ENCODE data around the gene LSS. TPM values are rescaled to one million over a fixed set of nuclear protein-coding genes. Genes with fewer than 3 reads are reported as not detected.

Gene LSS
- total RNA-seq, 1 experiment from 2014 or later, result 121 TPM

DNA sequence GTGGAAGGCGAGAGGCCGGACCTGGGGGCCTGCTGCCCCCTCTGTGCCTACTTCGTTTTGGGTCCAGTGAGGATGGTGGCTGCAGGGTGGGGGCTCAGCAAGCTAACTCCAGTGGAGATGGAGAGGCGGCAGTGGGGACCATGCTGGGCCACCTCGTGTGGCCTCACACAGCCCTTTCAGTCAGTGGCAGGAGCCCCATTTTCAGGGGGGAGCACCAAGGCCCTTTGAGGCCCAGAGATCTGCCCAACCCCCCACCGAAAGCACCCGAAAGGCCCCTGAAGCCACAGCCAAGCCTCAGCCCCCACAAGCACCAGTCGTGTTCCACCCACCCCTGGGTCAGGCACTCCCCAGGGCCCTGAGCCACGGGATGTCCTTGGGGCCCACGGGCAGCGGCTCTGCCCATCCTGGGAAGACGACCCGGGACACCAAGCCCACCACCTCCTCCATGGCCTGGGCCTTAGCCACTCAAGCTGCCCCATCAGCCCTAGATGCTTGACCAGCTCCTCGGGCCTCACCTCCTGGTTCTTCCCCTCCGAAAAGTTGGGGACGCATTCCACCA, 73.5 kb downstream of the LSS start:
- H3K4me1 Mint-ChIP-seq (ENCODE audit: low read depth, unreplicated experiment), result peaks cover 7% of the 10 kb centered on the region
- H3K36me3 Mint-ChIP-seq (ENCODE audit: insufficient read depth, unreplicated experiment), result peaks cover 16% of the 10 kb centered on the region
- no peaks in the 10 kb centered on the region for H3K9me3 ChIP-seq
- no peak overlapping the region for H3K4me3 Mint-ChIP-seq (ENCODE audit: unreplicated experiment)
- no peak for DNase-seq
- H3K9me3 Mint-ChIP-seq (ENCODE audit: unreplicated experiment), result no peaks in the 10 kb centered on the region
- no peak overlapping the region for H3K27ac Mint-ChIP-seq (ENCODE audit: unreplicated experiment)
- POLR2A ChIA-PET, result no interaction called here
- no peaks in the 10 kb centered on the region for H3K36me3 ChIP-seq (ENCODE audit: control insufficient read depth, insufficient read depth, low read length)
- TF ChIP-seq CTCF (IDR thresholded peaks at IDR 0.05; ENCODE audit: insufficient read depth in 1 of 2, low read depth in 1 of 2, low read length in 1 of 2, severe bottlenecking in 1 of 2, unreplicated experiment in 1 of 2), result no peak
- H3K4me3 ChIP-seq (ENCODE audit: low read depth, low read length), result peak overlapping the region; percentile 20; the same call in 1 of the 2 replicates
- intact Hi-C loops (cut with micrococcal nuclease; ENCODE audit: unreplicated experiment), result no loop called here
- H3K4me1 ChIP-seq, result no peaks in the 10 kb centered on the region
- no TSS peak for BruUV-seq (replicated peaks)
- CTCF ChIA-PET, result no interaction called here
- no peaks in the 10 kb centered on the region for H3K27me3 Mint-ChIP-seq (ENCODE audit: insufficient read depth, unreplicated experiment)
- H3K27me3 ChIP-seq (replicated peaks; ENCODE audit: control insufficient read depth, insufficient read depth, low read length), result no peaks in the 10 kb centered on the region

DNA sequence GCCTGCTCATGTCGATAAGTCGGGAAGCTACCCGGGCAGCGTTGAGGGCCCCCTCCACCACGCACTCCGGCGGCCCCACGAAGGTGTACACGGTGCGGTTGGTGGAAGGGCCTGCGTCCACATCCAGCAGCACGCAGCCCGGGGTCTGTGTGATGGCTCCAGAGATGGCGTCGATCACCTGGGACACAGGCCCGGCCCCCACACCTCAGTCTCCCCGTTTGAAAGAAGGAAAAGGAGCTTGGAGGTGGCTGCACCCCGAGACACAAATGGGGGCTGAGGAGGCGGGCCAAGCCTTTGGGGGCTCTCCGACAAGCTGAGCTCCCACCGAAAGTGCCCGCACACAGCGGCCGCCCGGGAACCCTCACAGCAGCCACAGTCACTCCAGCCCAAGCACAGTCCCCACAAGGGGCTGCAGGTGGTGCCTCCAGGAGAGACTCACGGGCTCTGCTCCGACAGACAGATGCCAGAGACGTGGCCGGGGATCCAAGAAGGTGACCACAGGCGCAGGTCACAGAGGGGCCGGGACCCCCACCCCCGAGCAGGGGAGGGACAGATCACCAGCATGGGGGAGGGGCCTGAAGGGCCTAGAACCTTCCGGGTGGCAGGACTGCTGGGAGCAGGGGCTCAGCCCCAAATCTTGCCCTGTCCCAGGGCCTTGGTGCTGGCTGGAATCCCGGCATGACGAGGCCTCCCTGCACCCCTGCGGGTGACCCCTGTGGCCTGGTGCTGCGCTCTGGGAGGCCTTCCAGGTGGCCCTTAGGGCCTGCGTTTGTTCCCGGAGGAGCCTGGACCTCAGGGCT, 74.2 kb downstream of the LSS start:
- CTCF ChIA-PET, result interaction anchor here (2.4 kb wide), 1 partner anchor 11 kb away, joined by 6 read pairs; no protein-coding TSS in a partner anchor
- no peak overlapping the region for H3K27ac Mint-ChIP-seq (ENCODE audit: unreplicated experiment)
- H3K4me3 ChIP-seq (ENCODE audit: low read depth, low read length), result no peak overlapping the region
- H3K4me1 Mint-ChIP-seq (ENCODE audit: low read depth, unreplicated experiment), result peaks cover 7% of the 10 kb centered on the region
- no peak for TF ChIP-seq CTCF (IDR thresholded peaks at IDR 0.05; ENCODE audit: insufficient read depth in 1 of 2, low read depth in 1 of 2, low read length in 1 of 2, severe bottlenecking in 1 of 2, unreplicated experiment in 1 of 2)
- no TSS peak for BruUV-seq (replicated peaks)
- DNase-seq, result no peak
- no peak overlapping the region for H3K4me3 Mint-ChIP-seq (ENCODE audit: unreplicated experiment)
- intact Hi-C loops (cut with micrococcal nuclease; ENCODE audit: unreplicated experiment), result no loop called here
- no peaks in the 10 kb centered on the region for H3K9me3 ChIP-seq
- H3K27me3 ChIP-seq (replicated peaks; ENCODE audit: control insufficient read depth, insufficient read depth, low read length), result no peaks in the 10 kb centered on the region
- H3K27me3 Mint-ChIP-seq (ENCODE audit: insufficient read depth, unreplicated experiment), result no peaks in the 10 kb centered on the region
- no peaks in the 10 kb centered on the region for H3K9me3 Mint-ChIP-seq (ENCODE audit: unreplicated experiment)
- H3K4me1 ChIP-seq, result no peaks in the 10 kb centered on the region
- H3K36me3 Mint-ChIP-seq (ENCODE audit: insufficient read depth, unreplicated experiment), result peaks cover 12% of the 10 kb centered on the region
- H3K36me3 ChIP-seq (ENCODE audit: control insufficient read depth, insufficient read depth, low read length), result no peaks in the 10 kb centered on the region
- POLR2A ChIA-PET, result no interaction called here

DNA sequence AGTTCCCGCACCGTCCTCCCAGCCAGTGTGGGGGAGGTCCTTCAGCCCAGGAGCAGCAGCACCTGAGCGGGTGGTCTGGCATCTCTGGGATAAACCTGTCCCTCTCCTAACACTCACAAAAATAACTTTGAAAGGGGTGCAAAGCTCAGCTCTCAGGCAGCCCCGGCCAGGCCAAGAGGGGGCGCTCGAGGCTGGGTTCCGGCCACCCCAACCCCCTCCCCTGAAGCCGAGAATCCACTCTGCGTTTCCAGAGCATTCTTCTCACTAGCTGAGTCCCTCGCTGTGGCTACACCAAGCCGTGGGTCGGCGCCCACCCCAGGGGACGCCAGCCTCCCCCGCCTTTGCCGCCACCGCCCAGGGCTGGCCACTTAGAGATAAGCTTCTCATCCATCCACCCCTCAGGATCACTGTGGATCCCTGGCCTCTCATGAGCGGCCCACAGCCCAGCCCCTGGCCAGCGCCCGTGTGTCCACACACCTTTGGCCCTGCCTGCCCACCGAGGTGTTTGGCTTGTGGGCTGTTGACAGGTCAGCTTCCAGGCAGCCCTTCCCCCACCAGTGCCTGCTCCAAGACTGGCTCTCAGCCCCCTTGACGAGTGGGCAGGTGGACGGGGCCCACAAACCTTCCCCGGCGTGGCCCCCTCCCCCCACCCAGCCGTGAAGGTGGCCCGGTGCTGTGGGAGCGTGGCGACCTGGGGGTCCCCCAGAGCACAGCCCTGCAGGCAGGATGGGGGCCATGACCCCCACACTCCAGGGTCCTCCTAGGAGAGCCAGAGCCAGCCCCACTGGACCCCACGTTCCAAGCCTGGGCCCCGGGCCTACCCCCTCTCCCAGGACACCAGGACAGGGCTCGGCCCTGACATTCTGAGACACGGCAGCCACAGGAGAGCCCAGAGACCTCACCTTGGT, 75.1 kb downstream of the LSS start:
- POLR2A ChIA-PET, result no interaction called here

More for the DNA sequence above, 75.1 kb downstream of the LSS start:
- peak; percentile 30 to 33 for TF ChIP-seq CTCF (IDR thresholded peaks at IDR 0.05; ENCODE audit: insufficient read depth in 1 of 2, low read depth in 1 of 2, low read length in 1 of 2, severe bottlenecking in 1 of 2, unreplicated experiment in 1 of 2)
- CTCF ChIA-PET, result interaction anchor here (2.4 kb wide), 1 partner anchor 10 kb away, joined by 6 read pairs; no protein-coding TSS in a partner anchor
- Mint-ChIP-seq H3K27ac (ENCODE audit: unreplicated experiment) (no peak overlapping the region), H3K4me1 (ENCODE audit: low read depth, unreplicated experiment) (peaks cover 7% of the 10 kb centered on the region), H3K36me3 (ENCODE audit: insufficient read depth, unreplicated experiment) (peaks cover 7% of the 10 kb centered on the region), H3K4me3 (ENCODE audit: unreplicated experiment) (no peak overlapping the region), H3K9me3 (ENCODE audit: unreplicated experiment) (no peaks in the 10 kb centered on the region), H3K27me3 (ENCODE audit: insufficient read depth, unreplicated experiment) (no peaks in the 10 kb centered on the region)
- Histone ChIP-seq H3K27me3 (replicated peaks; ENCODE audit: control insufficient read depth, insufficient read depth, low read length) (no peaks in the 10 kb centered on the region), H3K36me3 (ENCODE audit: control insufficient read depth, insufficient read depth, low read length) (no peaks in the 10 kb centered on the region), H3K4me3 (ENCODE audit: low read depth, low read length) (no peak overlapping the region), H3K4me1 (no peaks in the 10 kb centered on the region), H3K9me3 (no peaks in the 10 kb centered on the region)
- BruUV-seq (replicated peaks), result no TSS peak
- intact Hi-C loops (cut with micrococcal nuclease; ENCODE audit: unreplicated experiment), result no loop called here
- peak in 1 of 2 experiments; percentile 35 for DNase-seq
